Activated T-helper 17 cell treated with anti-CD3 and anti-CD28 coated beads, Interleukin-2, amount 50 U/mL, for 72 hours (primary cell): Measurements from ENCODE around the gene TEX261. TPM values are rescaled to one million over a fixed set of nuclear protein-coding genes. Genes with fewer than 3 reads are reported as not detected.
"Not testable (repeated sequence)": the region's sequence is repeated elsewhere in the genome, so short reads cannot be mapped to it uniquely, and the experiment has no call there.

Experiments used
- ATAC-seq: fragments of 150-1000 bp; cut with Tn5 transposase; replicated peaks from 2 replicates; pipeline ENCODE4 v1.10.0; 2021; ENCODE audit warnings: mild to moderate bottlenecking, moderate library complexity
- H3K27ac Mint-ChIP-seq: one replicate; pipeline ENCODE4 v1.8.0; 2022; ENCODE audit warnings: mixed read lengths
- H3K27me3 Mint-ChIP-seq: one replicate; pipeline ENCODE4 v1.8.0; 2022; ENCODE audit warnings: mixed read lengths
- H3K36me3 Mint-ChIP-seq: one replicate; pipeline ENCODE4 v1.8.0; 2022; ENCODE audit warnings: low read depth, mild to moderate bottlenecking, mixed read lengths
- H3K4me1 Mint-ChIP-seq: one replicate; pipeline ENCODE4 v1.8.0; 2022; ENCODE audit warnings: mixed read lengths
- H3K4me3 Mint-ChIP-seq: one replicate; pipeline ENCODE4 v1.8.0; 2022; ENCODE audit warnings: mild to moderate bottlenecking, mixed read lengths
- H3K9me3 Mint-ChIP-seq: one replicate; pipeline ENCODE4 v1.8.0; 2022; ENCODE audit warnings: mixed read lengths
- total RNA-seq, 2 donors: library from RNA; stranded (reverse); gene quantifications; one replicate each; pipeline ENCODE4 v1.2.3, GENCODE V29; 2022

TEX261 gene
- total RNA-seq, 2 donors from 2014 or later: 27.2 to 66.9 TPM

DNA sequence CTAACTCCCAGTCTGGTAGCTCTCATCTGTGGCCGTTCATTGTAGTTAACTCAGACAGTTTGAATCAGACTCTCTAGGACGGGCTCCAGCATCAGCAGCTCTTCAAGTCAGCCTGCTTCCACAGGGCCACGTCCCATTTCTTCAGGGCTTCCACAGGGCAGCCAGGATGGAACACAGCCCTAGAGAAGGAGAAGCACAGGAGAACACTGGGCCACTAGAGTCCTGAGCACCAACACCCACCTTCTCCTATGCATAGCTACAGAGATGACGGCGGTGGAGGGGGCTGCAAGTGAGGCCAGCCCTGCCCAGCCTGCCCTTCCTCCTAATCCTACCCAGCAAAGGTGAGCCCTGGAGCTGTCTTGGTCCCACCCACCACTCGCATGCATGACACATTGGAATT, 10.2 kb upstream of the TEX261 start:
- H3K36me3 Mint-ChIP-seq: no peaks in the 10 kb centered on the region
- H3K27ac Mint-ChIP-seq: no peak overlapping the region
- peaks cover 8% of the 10 kb centered on the region for H3K4me1 Mint-ChIP-seq
- H3K9me3 Mint-ChIP-seq: no peaks in the 10 kb centered on the region
- peaks cover 7% of the 10 kb centered on the region for H3K27me3 Mint-ChIP-seq
- ATAC-seq: no peak
- H3K4me3 Mint-ChIP-seq: no peak overlapping the region

DNA sequence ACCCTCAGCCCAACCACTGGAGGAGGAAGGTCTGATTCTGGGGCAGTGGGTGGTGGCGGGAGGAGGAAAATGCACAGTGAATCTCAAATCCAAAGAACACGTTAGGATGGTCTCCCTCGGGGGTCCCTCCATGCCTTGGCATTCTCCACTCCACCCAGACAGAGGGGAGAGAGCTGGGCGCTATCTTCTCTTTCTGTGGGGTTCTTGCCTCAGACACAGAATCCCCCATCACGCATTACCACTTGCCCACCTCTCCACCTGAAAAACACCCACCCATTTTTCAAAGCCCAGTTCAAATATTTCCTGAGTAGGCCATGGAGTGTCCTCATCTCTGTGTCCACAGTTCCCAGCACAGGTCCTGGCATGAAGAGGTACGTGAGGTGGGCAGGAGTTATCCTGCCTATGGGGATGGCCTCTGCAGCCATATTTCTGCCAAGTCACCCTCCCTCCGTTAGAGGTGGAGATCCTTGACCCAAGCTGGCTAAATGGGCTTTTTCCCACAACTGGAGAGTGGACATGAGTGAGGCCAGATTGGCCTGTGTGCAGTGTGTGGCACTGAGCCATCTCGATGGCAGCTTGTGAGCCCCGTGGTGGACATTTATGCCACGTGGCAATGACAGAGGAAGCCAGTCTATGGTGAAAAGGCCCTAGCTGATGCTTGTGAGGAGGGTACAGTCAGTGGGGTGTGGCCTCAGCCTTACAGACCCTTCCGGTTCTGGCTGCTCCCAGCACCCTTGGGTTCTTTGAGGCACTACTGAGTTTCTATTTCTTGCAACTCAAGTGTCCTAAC, 9.5 kb upstream of the TEX261 start:
- peaks cover 8% of the 10 kb centered on the region for H3K4me1 Mint-ChIP-seq
- H3K27ac Mint-ChIP-seq: no peak overlapping the region
- H3K27me3 Mint-ChIP-seq: peaks cover 5% of the 10 kb centered on the region
- H3K4me3 Mint-ChIP-seq: no peak overlapping the region
- no peaks in the 10 kb centered on the region for H3K36me3 Mint-ChIP-seq
- ATAC-seq: no peak
- no peaks in the 10 kb centered on the region for H3K9me3 Mint-ChIP-seq

DNA sequence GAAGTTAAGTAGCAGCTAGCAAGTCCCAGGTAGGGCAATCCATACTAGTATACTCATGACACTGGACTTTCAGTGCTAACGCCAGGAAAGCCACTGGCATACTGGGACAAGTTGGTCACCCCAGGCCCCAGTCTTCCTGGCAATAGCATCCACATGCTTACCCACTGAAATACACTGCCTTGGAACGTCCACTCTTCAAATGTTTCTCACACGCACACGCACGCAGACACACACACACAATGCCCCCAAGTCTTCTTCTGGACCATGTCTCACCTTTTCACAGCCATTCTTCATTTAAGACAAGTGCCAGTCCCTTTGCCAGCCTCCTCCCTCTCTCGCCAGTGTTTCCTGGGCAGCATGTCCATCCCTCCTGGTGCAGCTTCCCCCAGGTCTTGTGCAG, 8.7 kb upstream of the TEX261 start:
- no peak overlapping the region for H3K27ac Mint-ChIP-seq
- peaks cover 8% of the 10 kb centered on the region for H3K4me1 Mint-ChIP-seq
- no peaks in the 10 kb centered on the region for H3K36me3 Mint-ChIP-seq
- no peaks in the 10 kb centered on the region for H3K9me3 Mint-ChIP-seq
- no peak overlapping the region for H3K4me3 Mint-ChIP-seq
- no peak for ATAC-seq
- H3K27me3 Mint-ChIP-seq: peaks cover 5% of the 10 kb centered on the region

DNA sequence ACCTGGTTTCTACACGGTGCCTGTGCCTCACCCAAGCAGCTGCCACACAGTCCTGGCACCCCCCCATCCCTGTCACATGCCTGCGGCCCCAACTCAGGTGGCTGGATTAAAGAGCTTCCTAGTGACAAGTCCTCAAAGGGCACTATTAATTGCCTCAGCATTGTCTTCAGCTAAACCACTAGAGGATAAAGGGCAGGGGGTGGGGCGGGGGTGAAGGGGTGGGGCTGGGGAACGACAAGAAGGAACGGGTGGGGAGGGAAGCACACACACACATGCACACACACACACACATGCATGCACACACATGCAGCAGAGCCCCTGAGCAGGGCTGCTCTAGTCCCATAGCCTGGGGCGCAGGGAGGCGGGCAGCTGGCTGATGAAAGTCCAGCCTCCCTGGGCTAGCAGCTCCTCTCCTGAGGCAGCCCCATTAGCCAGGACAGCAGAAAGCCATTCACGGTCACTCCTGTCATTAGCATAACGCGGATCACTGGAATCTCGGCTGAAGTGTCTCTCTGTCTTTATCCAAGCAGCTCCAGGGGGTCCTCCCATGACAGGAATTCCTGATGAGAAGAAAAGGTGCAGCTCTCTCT, 7.4 kb upstream of the TEX261 start:
- no peaks in the 10 kb centered on the region for H3K36me3 Mint-ChIP-seq
- no peaks in the 10 kb centered on the region for H3K9me3 Mint-ChIP-seq
- H3K27me3 Mint-ChIP-seq: no peaks in the 10 kb centered on the region
- peaks cover 8% of the 10 kb centered on the region for H3K4me1 Mint-ChIP-seq
- no peak overlapping the region for H3K4me3 Mint-ChIP-seq
- no peak for ATAC-seq
- no peak overlapping the region for H3K27ac Mint-ChIP-seq

DNA sequence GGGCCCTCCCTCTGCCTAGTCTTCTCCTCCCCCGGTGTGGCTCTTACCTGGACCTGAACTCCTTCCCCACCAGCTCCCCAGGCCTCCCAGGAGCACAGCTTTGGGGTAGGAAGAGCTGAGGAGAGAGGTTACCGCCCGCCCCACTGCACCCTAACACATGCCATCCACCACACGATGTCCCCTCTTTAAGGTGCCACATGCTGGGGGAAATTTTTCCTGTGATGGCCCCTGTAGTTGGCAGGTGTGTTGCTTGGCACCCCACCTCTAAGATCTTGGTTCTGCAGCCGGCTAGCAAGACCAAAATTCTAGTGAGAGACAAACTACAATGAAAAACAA, 6.9 kb upstream of the TEX261 start:
- Mint-ChIP-seq H3K27ac (no peak overlapping the region), H3K27me3 (no peaks in the 10 kb centered on the region), H3K4me1 (peaks cover 8% of the 10 kb centered on the region), H3K36me3 (no peaks in the 10 kb centered on the region), H3K4me3 (peak overlapping the region; percentile 74), H3K9me3 (no peaks in the 10 kb centered on the region)
- no peak for ATAC-seq

DNA sequence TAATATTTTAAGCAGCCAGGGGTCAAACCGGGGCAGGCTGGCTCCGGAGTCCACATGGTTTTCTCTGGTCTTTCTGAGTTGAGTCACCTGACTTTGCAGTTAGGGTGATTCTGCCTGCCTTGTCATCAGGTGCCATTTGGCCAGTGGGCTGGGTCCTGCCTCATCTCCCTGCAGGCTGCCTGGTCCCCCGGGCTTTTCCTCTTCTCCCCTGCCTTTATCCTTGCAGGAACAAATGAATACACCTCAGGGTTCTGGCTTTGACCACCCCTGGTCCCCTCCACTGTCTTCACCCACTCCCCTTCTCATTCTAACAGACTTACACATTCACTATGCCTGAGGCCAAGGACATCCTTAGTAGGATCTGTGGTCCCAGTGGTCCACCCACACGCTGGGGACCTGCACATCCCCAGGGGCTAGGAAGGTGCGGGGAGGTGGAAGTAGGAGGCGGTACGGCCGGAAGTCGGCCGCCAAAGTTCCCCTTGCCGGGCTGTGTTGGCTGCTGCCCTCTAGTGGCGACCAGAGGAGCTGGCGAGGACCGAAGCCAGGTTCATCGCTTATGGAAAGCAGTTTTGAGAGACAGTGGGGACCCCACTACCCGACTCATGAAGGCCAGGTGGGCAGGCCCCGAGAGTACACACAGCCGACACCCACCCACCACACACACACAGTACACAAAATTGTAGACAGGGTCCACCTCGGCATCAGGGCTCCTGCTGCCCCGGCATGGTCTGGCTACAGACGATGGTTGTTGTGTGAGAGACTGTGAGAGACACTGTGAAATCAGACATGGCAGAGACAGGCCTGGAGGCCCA, 6.3 kb upstream of the TEX261 start:
- no peaks in the 10 kb centered on the region for H3K9me3 Mint-ChIP-seq
- peak; percentile 96 for ATAC-seq
- H3K27me3 Mint-ChIP-seq: no peaks in the 10 kb centered on the region
- no peaks in the 10 kb centered on the region for H3K36me3 Mint-ChIP-seq
- peak overlapping the region; percentile 79 for H3K27ac Mint-ChIP-seq
- peak overlapping the region; percentile 74 for H3K4me3 Mint-ChIP-seq
- H3K4me1 Mint-ChIP-seq: peaks cover 10% of the 10 kb centered on the region

DNA sequence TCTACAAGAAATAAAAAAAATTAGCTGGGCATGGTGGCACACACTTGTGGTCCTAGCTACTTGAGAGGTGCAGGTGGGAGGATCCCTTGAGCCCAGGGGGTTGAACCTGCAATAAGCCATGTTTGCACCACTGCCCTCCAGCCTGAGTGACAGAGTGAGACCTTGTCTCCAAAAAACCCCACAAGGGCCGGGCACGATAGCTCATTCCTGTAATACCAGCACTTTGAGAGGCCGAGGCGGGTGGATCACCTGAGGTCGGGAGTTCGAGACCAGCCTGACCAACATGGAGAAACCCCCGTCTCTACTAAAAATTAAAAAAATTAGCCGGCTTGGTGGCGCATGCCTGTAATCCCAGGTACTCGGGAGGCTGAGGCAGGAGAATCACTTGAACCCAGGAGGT, 5.3 kb upstream of the TEX261 start:
- H3K27me3 Mint-ChIP-seq, H3K36me3 Mint-ChIP-seq, H3K27ac Mint-ChIP-seq, ATAC-seq, H3K4me3 Mint-ChIP-seq, H3K9me3 Mint-ChIP-seq: not testable (repeated sequence)
- H3K4me1 Mint-ChIP-seq: peaks cover 16% of the 10 kb centered on the region

DNA sequence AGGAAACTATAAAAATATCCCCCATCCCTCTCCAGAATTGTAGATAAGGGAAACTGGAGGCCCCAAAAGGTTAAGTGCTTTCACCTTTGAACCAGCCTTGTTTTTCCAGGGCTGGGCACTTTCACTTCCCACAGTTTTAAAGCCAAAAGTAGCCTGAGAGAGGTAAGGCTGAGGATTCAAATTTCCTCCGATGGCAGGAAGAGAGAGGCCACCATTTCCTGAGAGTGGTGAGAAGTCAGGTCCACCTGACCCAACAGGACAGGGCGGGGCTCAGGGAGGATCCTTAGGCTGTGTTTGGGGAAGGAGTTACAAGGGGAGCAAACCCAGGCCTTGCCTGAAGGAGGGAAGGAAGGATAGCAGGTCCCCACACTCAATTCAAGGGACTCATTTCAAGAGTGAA, 4.7 kb upstream of the TEX261 start:
- no peak overlapping the region for H3K4me3 Mint-ChIP-seq
- H3K4me1 Mint-ChIP-seq: peaks cover 16% of the 10 kb centered on the region
- no peaks in the 10 kb centered on the region for H3K9me3 Mint-ChIP-seq
- H3K27me3 Mint-ChIP-seq: no peaks in the 10 kb centered on the region
- no peak for ATAC-seq
- H3K27ac Mint-ChIP-seq: peak overlapping the region; percentile 46
- H3K36me3 Mint-ChIP-seq: no peaks in the 10 kb centered on the region

DNA sequence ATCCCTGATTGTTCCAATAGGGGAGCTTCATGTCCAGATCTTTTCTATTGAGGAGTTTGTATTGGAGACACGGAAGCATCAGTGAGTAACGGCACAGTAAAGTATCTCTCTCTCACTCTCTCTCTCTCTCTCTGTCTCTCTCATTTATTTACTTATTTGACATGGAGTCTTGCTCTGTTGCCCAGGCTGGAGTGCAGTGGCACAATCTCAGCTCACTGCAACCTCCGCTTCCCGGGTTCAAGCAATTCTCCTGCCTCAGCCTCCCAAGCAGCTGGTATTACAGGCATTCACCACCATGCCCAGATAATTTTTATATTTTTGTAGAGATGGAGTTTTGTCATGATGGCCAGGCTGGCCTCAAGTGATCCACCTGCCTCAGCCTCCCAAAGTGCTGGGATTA, 4.2 kb upstream of the TEX261 start:
- H3K4me3 Mint-ChIP-seq, H3K36me3 Mint-ChIP-seq, H3K27me3 Mint-ChIP-seq, H3K9me3 Mint-ChIP-seq, ATAC-seq: not testable (repeated sequence)
- H3K4me1 Mint-ChIP-seq: peaks cover 19% of the 10 kb centered on the region
- peak overlapping the region; percentile 46 for H3K27ac Mint-ChIP-seq

DNA sequence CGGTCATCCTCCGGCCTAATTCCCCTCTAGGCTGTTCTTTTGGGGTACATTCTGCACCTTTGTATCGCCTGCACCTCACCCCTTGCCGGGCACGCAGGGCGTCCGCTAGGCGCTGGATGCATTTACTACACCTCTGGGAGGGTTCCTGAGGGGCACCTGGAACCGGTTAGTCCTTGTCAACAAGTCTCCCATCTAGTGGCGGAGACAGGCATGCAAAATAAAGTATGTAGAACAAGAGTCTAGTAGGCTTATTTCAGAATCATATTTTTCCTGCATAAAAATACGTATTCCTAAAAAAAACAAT, 705 bp upstream of the TEX261 start:
- no peaks in the 10 kb centered on the region for H3K9me3 Mint-ChIP-seq
- H3K4me1 Mint-ChIP-seq: peaks cover 22% of the 10 kb centered on the region
- peaks cover 40% of the 10 kb centered on the region for H3K36me3 Mint-ChIP-seq
- ATAC-seq: peak; percentile 37
- H3K27ac Mint-ChIP-seq: peak overlapping the region; percentile 66
- peak overlapping the region; percentile 84 for H3K4me3 Mint-ChIP-seq
- no peaks in the 10 kb centered on the region for H3K27me3 Mint-ChIP-seq

DNA sequence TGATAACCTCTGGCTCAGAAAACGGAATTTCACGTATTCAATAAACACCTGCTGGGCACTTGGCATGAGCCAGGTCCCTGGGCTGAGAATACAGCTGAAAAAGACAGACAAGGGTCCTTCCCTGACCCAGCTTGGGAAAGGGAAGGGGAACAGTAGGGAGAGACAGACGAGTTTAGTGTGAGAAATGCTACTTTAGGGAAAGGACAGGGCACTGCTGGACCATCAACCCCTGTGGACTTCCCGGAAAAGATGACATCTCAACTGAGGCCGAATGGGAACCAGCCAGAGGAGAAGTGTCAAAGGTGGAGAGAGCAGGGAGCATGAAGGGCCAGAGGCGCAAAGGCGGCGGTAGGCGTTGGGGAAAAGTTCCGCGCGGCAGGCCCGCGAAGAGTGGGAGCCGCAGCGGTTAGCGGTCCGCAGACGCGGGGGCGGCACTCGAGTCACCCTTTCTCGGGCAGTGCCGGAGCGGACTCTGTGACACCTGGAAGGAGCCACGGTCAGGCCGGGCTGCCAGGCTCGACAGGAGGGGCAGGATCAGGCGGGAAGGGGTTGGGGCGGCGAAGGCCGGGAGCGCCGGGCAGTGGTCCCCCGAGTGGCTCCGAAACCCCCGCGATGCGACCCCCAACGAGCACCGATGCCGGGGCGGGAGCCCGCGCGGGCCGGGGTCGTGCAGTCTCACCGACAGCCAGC, 519 bp downstream of the TEX261 start:
- no peaks in the 10 kb centered on the region for H3K27me3 Mint-ChIP-seq
- peaks cover 21% of the 10 kb centered on the region for H3K4me1 Mint-ChIP-seq
- peak; percentile 70 for ATAC-seq
- H3K4me3 Mint-ChIP-seq: peak overlapping the region; percentile 92
- H3K9me3 Mint-ChIP-seq: no peaks in the 10 kb centered on the region
- peak overlapping the region; percentile 95 for H3K27ac Mint-ChIP-seq
- H3K36me3 Mint-ChIP-seq: peaks cover 52% of the 10 kb centered on the region

DNA sequence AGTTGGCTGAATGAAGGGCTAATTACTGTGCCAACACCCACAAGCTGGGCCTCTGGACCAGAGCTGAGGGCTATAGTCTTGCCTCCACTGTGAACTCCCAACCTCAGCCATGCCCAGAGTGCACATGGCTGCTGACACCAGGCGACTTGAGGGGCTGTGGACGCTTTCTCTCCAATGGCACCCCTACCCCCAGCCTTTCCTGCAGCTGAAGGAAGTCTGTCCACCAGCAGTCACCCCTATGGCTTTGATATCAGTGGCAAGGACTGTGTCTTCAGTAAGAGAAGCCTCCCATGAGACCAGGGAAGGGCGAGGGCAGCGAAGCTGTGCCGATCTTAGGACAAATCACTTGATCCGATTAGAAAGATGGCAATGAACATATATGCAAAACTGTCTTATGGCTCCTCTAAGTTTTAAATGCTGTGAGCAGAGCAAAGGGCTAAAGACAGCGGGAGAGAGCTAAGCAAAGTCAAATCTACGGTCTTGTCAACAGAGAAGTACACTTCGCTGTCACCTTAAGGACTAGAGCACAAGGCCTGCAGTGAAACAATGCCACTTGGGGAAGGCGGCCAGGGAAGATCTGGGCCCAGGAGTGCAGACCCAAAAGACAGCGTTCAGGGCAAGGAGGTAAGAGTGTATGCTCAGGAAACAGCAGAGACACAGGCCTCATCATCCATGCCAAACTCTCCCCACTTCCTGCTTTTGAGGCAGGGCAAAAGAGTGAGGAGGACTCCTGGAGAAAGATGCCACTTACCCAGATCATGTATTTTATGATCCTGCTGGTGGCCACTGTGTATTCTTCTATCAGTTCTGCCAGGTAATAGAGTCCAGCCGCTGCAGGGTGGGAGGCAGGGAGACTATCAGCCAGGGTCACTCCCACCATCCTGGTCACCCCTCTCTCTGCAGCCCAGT, 1.5 kb downstream of the TEX261 start:
- Mint-ChIP-seq H3K36me3 (peaks cover 61% of the 10 kb centered on the region), H3K9me3 (no peaks in the 10 kb centered on the region), H3K4me1 (peaks cover 21% of the 10 kb centered on the region), H3K4me3 (peak overlapping the region; percentile 92), H3K27me3 (no peaks in the 10 kb centered on the region), H3K27ac (peak overlapping the region; percentile 95)
- no peak for ATAC-seq

DNA sequence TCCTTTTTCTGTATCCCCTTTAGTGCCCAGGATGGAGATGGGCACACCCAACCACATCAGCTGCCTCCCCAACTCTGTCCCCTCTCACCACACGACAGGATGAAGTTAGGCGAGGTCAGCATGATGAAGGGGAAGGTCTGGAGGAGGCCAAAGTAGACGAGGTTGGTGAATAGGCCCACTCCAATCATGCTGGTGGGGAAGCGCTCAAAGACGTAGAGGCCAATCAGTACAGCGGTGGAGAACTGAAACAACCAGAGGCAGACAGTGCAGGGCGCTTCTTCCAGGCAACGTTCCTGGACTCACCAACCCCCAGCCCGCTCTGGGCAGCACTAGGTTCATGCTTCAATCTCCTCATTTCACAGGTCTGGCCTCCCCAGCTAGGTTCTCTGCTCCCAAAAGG, 2.9 kb downstream of the TEX261 start:
- Mint-ChIP-seq H3K4me3 (no peak overlapping the region), H3K9me3 (no peaks in the 10 kb centered on the region), H3K36me3 (peaks cover 76% of the 10 kb centered on the region), H3K27ac (no peak overlapping the region), H3K4me1 (peaks cover 21% of the 10 kb centered on the region), H3K27me3 (no peaks in the 10 kb centered on the region)
- no peak for ATAC-seq

DNA sequence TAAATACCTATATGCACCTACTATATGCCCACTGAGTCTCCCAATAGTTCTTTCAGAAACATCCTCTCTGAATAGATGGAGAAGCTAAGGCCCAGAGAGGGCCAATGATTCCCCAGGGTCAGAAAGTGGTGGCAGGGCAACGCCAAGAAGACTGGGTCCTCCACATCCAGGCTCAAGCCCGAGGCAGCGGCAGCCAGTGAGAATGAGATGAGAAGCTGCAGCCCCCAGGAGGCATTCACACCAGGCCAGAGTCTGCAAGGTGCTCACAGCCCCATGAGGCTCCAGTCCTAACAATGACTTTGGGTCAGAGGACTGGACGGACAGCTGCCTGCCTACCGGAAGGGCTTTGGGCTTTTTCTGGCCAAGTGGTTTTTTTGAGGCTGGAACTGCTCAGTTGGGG, 3.5 kb downstream of the TEX261 start:
- Mint-ChIP-seq H3K4me3 (no peak overlapping the region), H3K9me3 (no peaks in the 10 kb centered on the region), H3K36me3 (peaks cover 82% of the 10 kb centered on the region), H3K4me1 (peaks cover 21% of the 10 kb centered on the region), H3K27me3 (no peaks in the 10 kb centered on the region), H3K27ac (no peak overlapping the region)
- no peak for ATAC-seq
